LoVo (cell line): Measurements from ENCODE around the gene MPO.
A peak's percentile ranks its signal among the peaks of the same experiment; 100 is the strongest.

Source experiments
- DNase-seq: peaks from one replicate; pipeline ENCODE4 v3.0.0-alpha.2; 2016; ENCODE audit warnings: low spot score

Gene MPO

GRCh38 chr17:58233543-58233942, 47.2 kb downstream of the MPO start:
- no peak for DNase-seq

DNA sequence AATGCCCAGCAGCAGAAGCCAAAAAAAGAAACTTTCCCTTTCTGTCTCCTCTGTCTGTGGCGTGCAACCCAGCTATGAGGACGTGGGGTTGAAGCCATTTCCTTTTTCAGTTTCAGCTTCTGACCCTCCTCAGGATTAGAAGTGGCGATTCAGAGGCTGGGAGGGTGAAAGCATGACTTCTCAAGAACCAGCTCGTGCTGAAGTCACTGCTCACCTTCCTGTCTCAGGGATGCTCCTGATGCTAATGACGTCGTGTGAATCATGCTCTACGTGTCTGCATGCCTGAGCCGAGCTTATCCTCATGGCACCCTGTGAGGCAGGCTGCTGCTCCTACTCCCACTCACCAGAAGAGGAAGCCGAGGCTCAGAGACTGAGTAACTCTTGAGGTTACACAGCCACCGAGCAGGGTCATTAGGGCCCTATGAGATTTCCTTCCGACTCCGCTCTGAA, 48.0 kb downstream of the MPO start:
- no peak for DNase-seq

DNA sequence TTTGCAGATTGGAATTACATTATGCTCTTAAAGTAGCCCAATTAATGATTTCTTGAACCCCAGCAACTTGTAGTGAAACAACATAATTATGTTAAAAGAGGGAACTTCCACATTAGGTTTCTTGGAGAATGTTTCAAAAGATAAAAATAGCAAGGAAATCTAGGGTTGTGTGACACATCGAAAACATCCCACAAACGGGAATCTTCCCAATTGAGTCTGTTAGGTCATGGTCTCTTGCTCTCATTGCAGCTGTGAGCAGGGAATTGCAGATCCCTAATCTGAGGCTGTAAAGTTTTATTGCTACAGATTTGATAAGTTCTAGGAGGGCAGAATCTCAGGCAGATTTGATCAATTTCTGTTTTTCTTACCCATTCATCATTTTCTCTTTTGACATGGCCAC, 49.1 kb downstream of the MPO start:
- DNase-seq: no peak

- DNase-seq: no peak
Measured at GRCh38 chr17:58229881-58230280, 50.9 kb downstream of the MPO start.

- no peak for DNase-seq
Measured at GRCh38 chr17:58229384-58229783, 51.4 kb downstream of the MPO start.

DNA sequence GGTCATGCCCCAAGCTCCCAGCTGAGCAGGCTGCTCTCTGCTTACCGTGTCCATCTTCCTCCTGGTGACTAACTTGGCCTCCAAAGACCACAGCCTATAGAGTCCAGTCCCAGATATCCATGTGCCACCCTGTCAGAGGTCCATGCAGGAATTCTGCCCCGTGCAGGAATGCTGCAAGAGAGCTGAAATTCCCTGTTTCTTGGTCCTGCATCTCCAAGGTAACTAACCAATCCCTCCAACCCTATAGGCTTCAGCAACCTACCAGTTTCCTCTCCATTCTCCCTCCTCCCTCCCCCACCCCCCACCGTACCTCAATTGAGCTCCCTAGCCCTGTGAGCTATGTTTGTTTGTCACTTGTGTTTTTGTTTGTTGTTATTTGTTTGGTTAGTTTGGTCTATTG, 52.1 kb downstream of the MPO start:
- DNase-seq: no peak

DNA sequence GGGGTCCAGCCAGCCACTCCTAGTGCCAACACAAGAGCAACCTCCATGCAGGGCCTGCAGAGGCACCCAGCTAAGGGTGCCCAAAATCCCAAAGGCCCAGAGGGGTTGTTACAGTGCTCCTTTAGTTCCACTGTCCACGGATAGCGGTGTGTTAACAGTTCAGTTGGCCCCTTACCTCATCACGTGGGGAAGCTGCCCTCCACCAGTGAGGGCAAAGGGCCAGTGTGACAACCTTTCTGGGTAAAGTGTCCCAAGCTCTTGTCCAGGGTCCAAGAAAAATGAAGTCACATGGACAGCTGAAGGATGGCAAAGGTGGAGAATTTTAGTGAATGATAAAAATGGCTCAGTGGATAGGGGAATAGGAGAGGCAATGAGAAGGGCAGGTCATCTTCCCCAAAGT, 53.0 kb downstream of the MPO start:
- DNase-seq: no peak

DNA sequence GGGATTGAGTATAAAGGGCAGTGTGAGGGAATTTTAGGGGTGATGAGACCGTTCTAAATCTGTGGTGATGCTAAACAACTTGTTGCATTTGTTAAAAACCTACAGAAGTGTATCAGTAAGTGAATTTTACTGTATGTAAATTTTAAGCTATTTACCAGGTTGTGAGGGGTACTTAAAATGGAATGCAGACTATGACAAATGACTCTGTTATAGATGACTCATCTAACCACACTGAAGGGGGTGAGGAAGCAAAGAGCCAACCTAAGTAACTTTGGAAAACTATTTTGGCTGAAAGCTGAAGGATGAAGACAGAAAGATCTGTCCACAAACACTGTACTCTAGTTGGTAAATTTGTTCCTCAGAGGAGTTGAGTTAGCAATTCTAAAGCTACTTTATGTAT, 56.4 kb downstream of the MPO start:
- peak; percentile 28 for DNase-seq
